Activated T-cell treated with anti-CD3 and anti-CD28 coated beads, Interleukin-2, amount 50 U/mL, for 48 hours (primary cell): Measurements from ENCODE around the gene MYBPH.

Source experiments
- DNase-seq, 2 experiments: peaks; one replicate each; pipeline ENCODE4 v3.0.0-alpha.2; 2020

The MYBPH gene

DNA sequence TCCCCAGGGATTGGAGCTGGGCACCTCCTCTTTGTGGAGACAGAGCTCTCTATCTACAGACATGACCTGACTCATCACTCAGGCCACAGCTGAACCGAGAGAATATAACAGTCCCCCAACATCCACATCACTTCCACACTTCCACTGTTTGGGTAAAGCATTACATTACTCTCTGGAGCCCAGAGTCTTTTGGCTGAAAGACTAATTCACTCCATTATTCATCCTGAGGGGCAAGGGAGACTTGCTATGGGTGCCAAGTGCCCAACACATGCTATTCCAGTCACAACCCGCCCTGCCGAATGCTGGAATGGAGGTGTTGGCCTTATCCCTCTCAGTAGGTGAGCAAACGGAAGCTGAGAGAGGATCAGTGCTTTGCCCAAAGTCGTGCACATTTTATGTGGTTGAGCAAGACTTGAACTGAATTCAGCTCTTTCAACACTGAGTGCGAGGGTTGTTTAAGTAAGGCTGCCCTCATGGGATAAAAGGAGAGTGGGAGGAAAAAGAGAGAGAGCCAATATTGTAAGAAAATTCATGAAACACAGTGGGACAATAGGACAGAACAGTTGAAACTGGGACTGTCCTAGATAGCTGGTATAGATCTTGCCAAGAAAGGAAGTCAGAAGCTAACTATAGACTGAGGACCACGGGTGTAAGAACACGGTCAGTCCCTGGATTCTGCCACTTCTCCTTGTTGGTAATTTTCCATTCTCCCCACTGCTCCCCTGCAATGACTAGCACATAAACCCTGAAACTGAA is 24.4 kb upstream of the MYBPH start:
- DNase-seq, result no peak

DNA sequence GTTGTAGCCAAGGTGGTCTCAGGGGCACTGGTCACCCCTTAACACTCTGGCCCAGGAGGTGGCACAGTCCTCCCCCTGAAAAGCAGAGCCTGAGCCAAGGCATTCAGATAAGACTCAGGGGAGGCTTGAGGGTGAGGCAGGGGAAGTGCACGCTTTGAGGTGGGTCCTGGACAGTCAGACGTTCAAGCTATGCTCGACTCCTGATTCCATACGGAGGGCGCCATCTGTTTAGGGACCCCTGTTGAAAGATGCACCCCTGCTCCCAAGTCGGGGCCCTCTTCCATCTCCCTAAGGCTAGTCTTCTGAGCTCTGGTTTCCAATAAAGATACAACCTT is 23.8 kb upstream of the MYBPH start:
- no peak for DNase-seq

DNA sequence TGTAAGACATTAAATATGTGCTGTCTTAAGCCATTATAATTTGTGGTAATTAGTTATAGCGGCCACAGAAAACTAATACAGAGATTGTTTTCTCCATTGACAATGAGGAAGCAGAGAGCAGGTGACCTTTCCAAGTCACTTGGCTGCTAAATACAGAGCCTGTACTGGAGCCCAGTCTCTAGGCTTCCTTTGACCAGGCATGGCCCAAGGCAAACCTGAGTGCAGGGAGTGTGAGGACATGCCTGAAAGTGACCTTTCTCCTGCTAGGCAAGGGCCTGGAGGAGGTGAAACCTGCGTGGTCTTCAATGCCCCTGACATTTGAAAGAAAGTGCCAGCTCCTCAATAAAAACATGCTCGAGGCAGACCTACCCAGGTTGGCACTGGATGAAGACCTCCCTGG is 23.4 kb upstream of the MYBPH start:
- DNase-seq, result no peak

DNA sequence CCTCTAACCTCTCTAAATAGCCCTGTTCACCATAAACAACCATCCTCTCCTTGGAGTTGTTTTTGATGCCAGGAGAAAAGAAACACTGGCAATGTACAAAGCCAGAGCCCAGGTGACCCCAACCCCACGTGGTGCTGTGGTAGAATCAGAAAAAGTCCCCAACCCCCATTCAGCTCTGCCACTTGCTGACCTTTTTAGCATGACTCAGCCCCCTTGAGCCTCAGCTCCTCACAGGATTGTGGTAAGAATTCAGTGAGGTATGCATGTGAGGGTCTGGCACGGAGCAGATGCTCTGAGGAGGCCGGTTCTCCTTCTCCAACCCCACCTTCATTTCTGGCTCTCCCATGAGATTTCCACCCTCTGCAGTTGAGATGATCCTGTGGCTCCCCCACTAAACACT is 22.0 kb upstream of the MYBPH start:
- DNase-seq, result no peak

DNA sequence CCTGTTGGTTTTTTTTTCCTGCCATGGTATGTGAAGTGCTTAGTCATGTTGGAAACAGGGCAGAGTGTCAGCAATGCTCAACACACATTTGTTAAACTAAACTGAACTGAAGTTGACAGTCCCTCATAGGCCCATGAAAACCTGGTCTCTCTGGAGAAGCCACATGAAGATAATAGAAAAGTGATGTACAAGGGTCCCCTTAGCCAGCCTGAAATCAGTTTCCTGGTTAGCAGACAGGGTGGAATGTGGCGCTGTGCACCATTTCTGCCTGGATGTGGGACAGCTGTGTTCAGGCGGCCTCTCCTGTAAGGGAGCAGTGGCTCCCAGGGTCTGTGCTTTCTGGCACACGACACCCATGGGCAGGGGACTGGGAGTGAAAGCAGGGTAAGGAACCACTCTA is 20.7 kb upstream of the MYBPH start:
- no peak for DNase-seq

DNA sequence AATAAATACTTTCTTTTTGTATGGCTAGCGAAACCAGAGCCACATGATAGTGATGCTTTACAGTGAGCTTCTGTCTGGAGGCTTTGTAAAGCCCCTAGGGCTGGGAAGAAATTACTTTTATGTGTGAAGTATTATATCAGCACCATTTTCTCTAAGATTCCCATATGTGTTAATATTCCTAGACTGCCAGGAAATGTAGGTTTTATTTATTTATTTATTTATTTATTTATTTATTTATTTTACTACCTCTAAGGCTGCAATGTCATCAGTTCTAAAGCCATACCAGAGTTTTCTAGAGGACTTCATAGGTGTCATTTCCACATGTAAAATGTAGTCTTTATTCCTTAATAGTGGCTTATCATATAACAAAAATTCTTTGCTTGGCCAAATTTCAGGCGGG is 15.3 kb upstream of the MYBPH start:
- DNase-seq, result no peak

DNA sequence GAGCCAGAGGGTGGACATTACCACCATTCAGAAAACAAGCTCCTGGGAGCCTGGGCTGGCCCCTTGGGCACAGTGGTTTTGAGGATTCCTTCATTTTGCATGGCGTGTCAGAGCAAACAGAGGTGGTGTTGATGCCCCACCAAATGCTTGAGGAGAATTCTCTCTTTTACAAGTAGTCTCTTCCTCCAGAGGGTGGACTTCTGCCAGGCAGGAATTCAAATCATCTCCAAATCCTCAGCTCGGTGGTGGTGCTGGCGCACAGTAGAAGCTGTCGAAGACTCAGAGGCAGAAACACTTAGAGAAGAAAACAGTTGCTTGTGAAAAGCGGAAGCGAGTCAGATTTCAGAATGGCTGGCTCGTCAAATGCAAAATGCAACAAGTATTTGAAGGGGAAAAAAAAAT is 14.3 kb upstream of the MYBPH start:
- no peak for DNase-seq

DNA sequence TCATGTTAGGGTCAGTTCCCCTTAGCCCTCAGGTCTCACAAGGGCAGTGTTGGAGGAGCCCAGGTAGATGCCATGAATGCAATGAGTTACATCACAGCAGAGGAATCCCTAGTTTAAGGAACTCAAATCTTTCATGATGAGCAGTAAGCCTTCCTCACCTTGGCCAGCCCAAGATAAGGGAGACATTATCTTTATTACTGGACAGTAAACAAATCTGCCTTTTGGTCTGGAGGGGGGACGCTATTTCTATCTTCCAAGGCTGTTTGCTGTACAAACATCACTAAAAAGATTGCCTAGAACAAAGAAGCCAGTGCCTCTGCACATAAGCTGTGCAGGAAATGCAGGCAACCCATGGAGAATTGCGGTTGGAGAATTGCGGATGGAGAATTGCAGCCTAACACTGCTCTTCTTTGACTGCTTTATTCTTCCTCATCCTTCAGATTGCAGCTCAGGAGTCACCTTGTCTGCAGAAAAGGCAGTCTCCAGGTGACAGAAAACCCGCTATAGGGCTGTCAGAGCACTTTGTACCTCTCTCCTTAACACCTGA is 13.1 kb upstream of the MYBPH start:
- no peak for DNase-seq

DNA sequence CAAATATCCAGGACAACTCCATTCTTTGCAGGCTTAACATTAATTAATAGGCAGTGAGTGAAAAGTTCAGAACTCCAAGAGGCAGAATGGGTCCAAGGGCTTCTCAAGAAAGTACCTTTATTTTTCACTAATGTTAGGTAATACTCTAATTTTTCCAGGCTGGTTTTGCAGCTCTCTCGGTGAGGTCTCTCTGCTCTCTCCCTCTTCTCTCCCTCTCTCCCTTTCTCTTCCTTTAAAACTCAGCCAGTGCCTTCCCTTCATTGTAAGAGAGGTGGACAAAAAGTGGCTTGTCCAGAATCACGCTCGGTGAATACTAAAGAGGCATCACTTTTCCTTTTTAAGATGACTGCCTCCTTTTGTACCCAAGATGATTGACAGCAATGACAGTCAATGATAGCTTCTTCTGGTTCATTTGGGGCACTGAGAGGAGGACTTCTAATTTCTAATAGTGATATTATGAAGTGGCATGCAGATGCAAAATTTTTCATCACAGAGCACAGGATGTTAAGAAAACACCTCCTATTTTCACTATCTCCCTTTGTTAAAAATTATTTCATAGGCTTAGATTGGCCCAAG is 12.2 kb upstream of the MYBPH start:
- no peak for DNase-seq

DNA sequence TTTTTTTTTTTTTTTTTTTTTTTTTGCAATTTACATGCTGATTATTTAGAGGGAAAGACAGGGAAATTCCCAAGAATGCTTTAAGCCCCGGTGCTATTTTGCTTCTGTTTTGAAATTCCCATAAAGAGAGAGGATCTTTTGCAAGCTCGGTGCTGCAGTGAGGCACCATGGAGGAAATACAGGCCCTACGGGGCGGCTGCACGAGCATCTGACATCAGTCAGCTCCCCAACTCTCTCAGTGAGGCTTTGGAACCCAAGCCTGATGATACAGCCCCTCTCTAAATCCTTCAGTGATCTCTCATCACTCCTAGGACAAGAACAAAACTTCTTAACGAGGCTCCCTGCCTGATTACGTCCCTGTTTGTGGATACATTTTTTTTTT is 11.7 kb upstream of the MYBPH start:
- no peak for DNase-seq

DNA sequence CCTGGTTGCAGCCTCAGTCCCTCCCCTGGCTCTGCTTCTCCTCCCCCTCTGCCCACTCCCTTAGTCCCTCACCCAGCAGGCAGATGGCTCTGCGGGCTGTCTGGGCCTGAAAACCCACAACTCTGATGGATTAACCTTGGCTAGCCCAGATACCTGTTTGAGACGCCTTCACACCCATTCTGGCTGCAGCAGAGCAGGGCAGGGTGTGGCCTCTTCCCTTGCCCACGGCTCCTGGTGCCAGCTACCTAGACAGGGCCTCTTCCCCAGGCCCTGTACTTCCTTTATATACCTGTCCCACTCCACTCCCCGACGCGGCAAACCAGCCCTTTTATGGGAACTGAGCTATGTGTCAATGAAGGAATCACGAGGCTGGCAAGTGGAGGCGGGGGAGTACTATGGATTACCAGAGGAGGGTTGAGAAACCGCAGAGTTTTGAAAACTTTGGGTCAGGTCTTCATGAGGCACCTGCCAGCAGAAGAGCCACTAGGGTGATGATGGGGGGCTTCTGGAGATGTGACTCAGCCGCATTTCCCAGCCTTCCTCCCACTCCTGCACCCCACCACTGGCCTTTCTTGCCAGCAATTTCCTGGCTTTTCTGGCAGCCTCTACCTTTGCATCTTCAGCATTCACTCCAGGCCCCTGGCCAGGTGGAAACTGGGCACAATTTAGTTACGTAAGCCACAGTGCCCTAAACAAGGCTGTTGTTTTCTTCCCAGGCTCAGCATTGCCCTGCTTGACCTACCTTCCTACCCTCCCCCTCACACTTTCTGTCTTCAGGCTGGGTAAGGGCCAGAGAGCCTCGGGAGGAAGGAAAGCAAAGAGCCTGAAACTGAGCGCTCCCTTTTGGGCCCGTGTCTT is 11.0 kb upstream of the MYBPH start, which contains the start of gene CHI3L1:
Gene CHI3L1 (minus strand): TSS at position 259 of the 858 bp plus-strand sequence. CDS start 81 bp downstream, at position 178.
- DNase-seq, result no peak

DNA sequence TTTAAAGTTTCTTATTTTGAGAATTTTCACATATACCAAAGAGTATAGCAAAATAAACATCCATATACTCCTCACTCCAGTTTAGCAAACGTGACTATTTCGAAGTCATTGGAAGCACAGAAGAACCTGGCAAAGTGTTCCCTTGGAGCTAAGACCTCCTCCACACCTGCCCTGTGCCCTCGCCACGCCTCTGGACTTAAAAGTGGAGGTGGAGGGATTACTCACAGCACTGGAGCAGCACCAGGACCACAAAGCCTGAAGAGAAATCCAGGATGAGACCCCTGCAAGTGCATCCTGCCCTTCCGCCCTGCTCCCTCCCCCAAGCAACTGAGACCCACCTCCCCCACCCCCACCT is 10.4 kb upstream of the MYBPH start:
- no peak for DNase-seq

DNA sequence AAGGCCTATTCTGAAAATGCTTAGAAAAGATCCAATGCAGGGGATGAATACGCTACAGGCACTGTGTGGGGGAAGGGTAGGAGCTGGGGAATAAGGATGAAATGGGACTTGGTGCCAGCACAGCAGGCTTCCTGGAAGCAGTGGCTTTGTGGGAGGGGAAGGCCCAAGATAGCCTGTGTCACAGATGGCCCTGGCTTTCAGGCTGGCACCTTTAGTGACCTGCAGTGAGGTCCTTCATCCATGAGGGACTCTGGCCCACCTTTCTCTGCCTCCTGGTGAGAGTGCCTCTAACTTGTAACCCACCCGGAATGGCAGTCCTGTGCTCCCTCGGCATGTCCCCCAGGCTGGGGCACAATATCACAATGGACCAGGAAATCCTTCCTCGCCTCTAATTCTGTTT is 10.0 kb upstream of the MYBPH start:
- DNase-seq, result no peak

DNA sequence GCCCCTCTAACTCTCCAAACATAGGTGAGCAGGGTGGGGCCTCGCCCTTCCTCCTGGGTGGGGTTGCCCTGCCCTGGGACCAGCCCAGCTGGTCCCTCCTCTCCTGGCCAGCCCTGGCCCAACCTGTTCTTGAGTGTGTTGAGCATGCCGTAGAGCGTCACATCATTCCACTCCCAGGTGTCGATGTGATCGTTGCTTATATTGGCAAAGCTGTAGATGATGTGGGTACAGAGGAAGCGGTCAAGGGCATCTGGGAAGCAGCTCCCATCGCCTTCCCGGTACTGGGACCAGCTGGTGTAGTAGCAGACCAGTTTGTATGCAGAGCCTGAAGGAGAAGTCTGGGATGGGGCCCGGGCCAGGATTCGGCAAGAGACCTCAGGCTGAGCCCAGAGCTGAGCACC is 9.4 kb upstream of the MYBPH start:
- DNase-seq, result no peak

DNA sequence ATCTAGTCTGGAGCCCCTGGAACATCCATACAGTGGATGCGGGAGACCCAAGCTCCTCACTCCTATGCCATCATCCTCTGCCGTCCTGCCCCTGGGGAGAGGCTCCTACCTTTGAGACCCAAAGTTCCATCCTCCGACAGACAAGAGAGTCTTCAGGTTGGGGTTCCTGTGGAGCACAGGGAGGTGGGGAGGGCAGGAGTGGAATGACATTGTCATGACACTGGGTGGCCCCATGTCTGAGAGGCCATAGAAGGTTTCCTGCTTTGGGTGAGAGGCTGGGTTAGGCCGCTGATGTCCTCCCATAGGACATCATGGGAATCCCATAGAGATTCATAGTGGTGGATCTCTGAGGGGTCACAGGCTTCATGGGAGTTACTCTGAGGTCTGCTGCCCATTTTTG is 8.8 kb upstream of the MYBPH start:
- DNase-seq, result no peak

DNA sequence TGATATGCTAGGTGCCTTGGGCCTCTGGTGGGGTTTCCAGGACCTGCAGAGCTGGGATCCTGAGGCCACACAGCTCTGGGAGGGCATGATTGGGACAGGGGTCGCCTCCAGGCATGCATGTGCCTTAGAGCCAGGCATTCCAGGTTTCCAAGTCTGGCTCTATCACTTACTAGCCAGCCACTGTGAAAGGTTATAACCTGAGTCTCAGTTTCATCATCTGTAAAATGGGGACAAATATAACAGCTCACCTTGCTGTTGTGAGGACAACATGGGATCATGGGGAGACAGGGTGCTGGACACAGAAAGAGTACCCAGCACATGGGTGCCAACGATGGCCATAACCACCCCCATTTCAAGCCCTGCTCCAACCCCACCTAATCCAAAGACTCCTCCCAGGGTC is 8.2 kb upstream of the MYBPH start:
- DNase-seq, result no peak

DNA sequence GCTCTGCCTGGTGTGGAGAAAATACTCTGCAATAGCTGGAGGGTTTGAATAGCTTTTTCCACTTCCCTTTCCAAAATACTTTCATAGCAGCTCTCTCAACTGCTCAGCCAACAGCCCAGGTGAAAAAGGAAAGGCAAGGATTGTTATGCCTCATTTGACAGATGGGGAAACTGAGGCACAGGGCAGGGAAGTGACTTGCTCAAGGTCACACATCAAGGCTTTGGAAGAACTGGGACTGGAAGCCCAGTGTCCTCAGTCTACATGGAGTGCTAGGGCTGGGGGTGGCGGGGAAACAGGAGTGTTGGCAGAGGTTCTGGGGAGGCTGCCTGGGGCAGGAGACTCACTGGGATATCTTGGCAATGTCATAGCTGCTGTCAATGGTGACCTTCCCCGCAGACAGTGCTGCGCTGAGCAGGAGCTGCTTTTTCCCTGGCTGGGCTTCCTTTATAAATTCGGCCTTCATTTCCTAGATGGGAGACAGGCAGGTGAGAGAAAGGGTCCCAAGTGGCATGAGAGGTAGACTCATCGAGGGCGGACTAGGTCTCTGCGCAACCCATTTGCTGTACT is 6.8 kb upstream of the MYBPH start:
- DNase-seq, result no peak

DNA sequence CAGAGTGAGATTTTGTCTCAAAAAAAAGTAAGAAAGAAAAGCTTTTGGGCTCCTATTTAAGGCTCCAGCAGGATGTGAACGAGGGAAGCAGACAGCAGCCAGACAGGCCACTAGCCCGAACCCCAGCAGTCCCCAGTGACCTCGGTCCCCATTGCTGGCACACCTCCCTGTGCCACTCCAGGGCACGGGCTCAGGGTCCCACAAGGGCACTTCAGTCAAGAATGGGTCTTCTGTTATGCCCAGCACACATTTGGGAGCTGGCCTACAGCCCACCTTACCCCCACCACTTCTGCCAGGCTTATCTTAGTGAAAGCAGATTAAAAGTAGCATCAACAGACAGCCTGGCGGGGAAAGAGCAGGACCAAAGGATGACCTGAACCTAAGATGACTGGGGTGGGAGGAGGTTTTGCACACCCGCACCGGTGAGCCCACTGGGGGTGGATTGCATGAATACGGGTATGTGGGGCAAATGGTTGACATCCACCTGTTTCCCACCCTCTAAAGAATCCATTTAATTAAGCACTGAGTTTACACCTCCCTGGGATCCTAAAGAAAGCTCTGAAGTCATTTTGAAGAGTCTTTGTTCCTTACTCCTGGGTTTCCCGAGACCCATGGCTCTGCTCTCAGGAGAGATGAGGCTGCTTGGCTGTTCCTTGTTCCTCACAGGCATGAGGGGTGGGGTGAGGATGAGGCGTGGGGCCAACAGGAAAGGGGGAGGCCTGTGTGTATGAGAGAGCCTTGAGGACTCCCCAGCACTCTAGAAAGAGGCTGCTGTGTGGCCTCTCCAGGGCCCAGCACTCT is 6.2 kb upstream of the MYBPH start:
- no peak for DNase-seq

DNA sequence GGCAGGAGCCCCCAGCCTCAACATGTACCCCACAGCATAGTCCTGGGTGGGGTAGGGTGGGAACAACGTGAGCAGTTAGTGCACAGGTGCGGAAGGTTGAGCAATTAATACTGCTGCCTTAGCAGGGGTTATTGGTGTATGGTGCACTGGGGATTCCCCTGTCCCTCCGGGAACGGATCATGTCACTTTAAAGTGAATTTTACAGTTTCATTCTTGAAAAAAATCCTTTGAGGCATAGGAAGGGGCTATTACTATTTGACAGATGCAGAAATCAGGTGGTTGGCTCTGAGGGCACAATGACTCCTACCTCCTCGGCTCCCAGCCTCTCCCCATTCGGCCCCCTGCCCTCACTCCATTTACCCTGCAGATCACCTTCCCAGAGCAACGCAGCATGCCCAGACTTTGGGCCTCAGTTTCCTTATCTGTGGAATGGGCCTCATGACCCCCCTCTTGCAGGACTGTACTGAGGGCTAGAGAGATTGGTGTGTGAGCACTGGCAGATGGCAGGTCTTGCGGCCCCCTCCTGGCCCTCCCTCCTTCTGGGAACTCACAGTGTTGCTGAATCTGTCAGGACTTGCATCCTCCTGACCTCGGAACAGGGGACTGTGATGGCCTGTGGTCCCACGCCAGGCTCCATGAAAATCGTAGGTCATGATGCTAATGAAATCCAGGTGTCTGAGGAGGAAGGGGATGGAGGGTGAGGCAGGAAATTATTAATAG is 5.1 kb upstream of the MYBPH start:
- DNase-seq, result no peak

DNA sequence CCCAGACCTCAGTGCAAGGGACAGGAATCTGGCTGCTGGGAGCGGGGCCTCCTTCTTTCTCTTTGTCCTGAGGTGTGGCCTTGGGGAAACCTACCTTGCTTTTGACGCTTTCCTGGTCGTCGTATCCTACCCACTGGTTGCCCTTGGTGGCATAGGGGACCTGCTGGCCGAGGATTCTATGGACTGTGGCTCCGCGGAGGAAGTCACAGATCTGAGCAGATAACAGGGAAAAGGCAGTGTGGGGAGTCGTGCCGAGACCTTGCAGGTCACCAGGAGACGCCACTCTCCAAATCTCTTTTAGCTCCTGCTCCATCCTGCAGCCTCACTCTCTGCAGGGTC is 4.0 kb upstream of the MYBPH start:
- no peak for DNase-seq

DNA sequence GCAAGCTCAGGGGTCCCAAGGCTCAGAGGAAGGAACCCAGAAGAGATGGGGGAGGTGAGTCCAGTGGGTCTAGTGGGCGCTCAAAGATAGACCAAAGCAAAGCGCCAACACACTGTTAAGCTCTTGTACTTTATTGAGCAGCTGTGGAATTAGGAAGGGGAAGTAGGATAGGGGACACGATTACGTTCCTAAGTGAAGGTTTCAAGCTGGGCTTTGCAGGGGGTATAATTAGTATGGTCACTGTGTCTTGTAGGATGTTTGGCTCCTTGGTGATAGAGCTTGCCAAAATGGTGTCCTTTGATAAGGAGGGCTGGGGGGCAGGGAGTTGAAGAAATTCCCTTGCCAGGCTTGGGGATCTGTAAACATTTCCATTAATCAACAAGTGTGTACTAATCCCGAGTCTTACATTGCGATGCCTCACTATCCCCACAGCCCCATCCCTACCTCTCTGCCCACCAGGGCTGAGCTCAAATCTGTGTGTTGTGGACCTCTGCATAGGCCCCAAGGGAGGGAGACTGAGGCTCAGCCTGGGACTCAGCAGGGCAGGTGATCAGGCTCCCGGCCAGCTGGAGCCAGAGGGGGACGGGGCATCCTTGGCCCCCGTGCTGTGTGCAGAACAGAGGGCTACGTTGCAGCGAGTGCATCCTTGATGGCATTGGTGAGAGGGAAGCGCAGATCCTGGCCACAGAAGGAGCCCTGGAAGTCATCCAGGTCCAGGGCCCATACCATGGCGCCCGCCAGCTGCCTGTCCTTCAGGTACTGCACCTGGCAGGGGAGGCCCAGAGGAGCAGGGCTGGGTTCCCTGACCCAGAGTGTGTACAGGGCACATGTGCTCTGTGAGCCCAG is 3.4 kb upstream of the MYBPH start:
- no peak for DNase-seq
